Measurements from ENCODE around the gene MT1A. TPM values are rescaled to one million over a fixed set of nuclear protein-coding genes. Genes with fewer than 3 reads are reported as not detected.
"Not testable (repeated sequence)": the region's sequence is repeated elsewhere in the genome, so short reads cannot be mapped to it uniquely, and the experiment has no call there.

The MT1A gene
- total RNA-seq, 1 experiment from 2014 or later: 2.8 TPM

- TF ChIP-seq CTCF (IDR thresholded peaks at IDR 0.05) (no peak), ESRRA (CRISPR knock-in tag; IDR thresholded peaks at IDR 0.05; ENCODE audit: borderline replicate concordance) (no peak), USF1 (CRISPR knock-in tag; IDR thresholded peaks at IDR 0.05) (no peak), ELF4 (CRISPR knock-in tag; IDR thresholded peaks at IDR 0.05; ENCODE audit: low read depth) (no peak), TEAD4 (CRISPR knock-in tag; IDR thresholded peaks at IDR 0.05) (no peak), USF2 (CRISPR knock-in tag; IDR thresholded peaks at IDR 0.05) (no peak), ZMAT4 (CRISPR knock-in tag; IDR thresholded peaks at IDR 0.05) (no peak), HMGA2 (CRISPR knock-in tag; IDR thresholded peaks at IDR 0.05) (no peak), NFATC4 (CRISPR knock-in tag; IDR thresholded peaks at IDR 0.05) (no peak), JUN (CRISPR knock-in tag; IDR thresholded peaks at IDR 0.05) (no peak), ZNF423 (CRISPR knock-in tag; IDR thresholded peaks at IDR 0.05) (no peak), ZNF138 (CRISPR knock-in tag; conservative IDR thresholded peaks at IDR 0.05) (no peak), ZSCAN18 (CRISPR knock-in tag; IDR thresholded peaks at IDR 0.05) (no peak), CBFB (CRISPR knock-in tag; IDR thresholded peaks at IDR 0.05; ENCODE audit: low read depth) (no peak), RELA (CRISPR knock-in tag; IDR thresholded peaks at IDR 0.05; ENCODE audit: borderline replicate concordance) (no peak)
- TF ChIP-seq, protein P1, sequence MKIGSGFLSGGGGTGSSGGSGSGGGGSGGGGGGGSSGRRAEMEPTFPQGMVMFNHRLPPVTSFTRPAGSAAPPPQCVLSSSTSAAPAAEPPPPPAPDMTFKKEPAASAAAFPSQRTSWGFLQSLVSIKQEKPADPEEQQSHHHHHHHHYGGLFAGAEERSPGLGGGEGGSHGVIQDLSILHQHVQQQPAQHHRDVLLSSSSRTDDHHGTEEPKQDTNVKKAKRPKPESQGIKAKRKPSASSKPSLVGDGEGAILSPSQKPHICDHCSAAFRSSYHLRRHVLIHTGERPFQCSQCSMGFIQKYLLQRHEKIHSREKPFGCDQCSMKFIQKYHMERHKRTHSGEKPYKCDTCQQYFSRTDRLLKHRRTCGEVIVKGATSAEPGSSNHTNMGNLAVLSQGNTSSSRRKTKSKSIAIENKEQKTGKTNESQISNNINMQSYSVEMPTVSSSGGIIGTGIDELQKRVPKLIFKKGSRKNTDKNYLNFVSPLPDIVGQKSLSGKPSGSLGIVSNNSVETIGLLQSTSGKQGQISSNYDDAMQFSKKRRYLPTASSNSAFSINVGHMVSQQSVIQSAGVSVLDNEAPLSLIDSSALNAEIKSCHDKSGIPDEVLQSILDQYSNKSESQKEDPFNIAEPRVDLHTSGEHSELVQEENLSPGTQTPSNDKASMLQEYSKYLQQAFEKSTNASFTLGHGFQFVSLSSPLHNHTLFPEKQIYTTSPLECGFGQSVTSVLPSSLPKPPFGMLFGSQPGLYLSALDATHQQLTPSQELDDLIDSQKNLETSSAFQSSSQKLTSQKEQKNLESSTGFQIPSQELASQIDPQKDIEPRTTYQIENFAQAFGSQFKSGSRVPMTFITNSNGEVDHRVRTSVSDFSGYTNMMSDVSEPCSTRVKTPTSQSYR (CRISPR knock-in tag; IDR thresholded peaks at IDR 0.05): no peak
- TF ChIP-seq, protein P2, sequence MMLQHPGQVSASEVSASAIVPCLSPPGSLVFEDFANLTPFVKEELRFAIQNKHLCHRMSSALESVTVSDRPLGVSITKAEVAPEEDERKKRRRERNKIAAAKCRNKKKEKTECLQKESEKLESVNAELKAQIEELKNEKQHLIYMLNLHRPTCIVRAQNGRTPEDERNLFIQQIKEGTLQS (CRISPR knock-in tag; conservative IDR thresholded peaks at IDR 0.05): no peak
- no peaks in the 10 kb centered on the region for H3K9me3 Mint-ChIP-seq
- DNase-seq (ENCODE audit: low spot score) (no peak), ATAC-seq (peak; percentile 24)
- peaks cover 59% of the 10 kb centered on the region for H3K4me1 Mint-ChIP-seq
- peaks cover 55% of the 10 kb centered on the region for H3K27me3 Mint-ChIP-seq (ENCODE audit: low read depth)
- H3K27ac Mint-ChIP-seq: peak overlapping the region; percentile 73
- peak overlapping the region; percentile 7; the same call in 1 of the 2 replicates for H3K4me3 Mint-ChIP-seq
- POLR2A ChIA-PET: interaction anchor here (1.0 kb wide), 1 partner anchor 27 kb away, joined by 3 read pairs; no protein-coding TSS in a partner anchor
- CTCF ChIA-PET: interaction anchor here (0.6 to 2.6 kb wide), 16 partner anchors 9 to 180 kb away, joined by 3 to 46 read pairs (median 3); partner anchors contain the start of gene MT1F
- H3K36me3 Mint-ChIP-seq: no peaks in the 10 kb centered on the region
Observed at GRCh38 chr16:56673921-56674320, 35.5 kb downstream of the MT1A start.

- ChIA-PET CTCF (interaction anchor here (1.2 to 2.6 kb wide), 6 partner anchors 9 to 169 kb away, joined by 3 to 46 read pairs (median 4); no protein-coding TSS in a partner anchor), POLR2A (interaction anchor here (1.0 kb wide), 1 partner anchor 27 kb away, joined by 3 read pairs; no protein-coding TSS in a partner anchor)
- H3K27ac Mint-ChIP-seq: peak overlapping the region; percentile 73
- H3K9me3 Mint-ChIP-seq; DNase-seq (ENCODE audit: low spot score); H3K36me3 Mint-ChIP-seq; ATAC-seq: not testable (repeated sequence)
- H3K4me3 Mint-ChIP-seq: peak overlapping the region; percentile 68
- peaks cover 56% of the 10 kb centered on the region for H3K4me1 Mint-ChIP-seq
- peaks cover 49% of the 10 kb centered on the region for H3K27me3 Mint-ChIP-seq (ENCODE audit: low read depth)
Observed at GRCh38 chr16:56674570-56674969, 36.1 kb downstream of the MT1A start.
